ENCODE results near the gene DGKI.

- TF ChIP-seq CTCF (IDR thresholded peaks at IDR 0.05) (no peak), POLR2A (IDR thresholded peaks at IDR 0.05) (no peak)
Measured at GRCh38 chr7:137791930-137792329, 54.8 kb downstream of the DGKI start.

All from suprapubic skin (tissue), 3 donors.